ENCODE results near the gene HNRNPH2. TPM values are rescaled to one million over a fixed set of nuclear protein-coding genes. Genes with fewer than 3 reads are reported as not detected.

HNRNPH2 gene
- total and polyA plus RNA-seq, 9 of the 15 experiments (the other 6 are each of a cell fraction or from before 2014, with no cell fraction given), result 40.0 to 130 (median 60.3) TPM

Other genes starting within 250 kb of the HNRNPH2 start
Only the 7 nearest of the 10 such genes appear.
- not detected in 2 replicates for gene TAF7L, start 116.9 kb upstream of the HNRNPH2 start, total RNA-seq (2014; rRNA removed)
- not detected in 2 replicates for gene TAF7L, start 116.9 kb upstream of the HNRNPH2 start, total RNA-seq (2014; rRNA removed; fragmentation: Illumina TruSeq; extraction: Trizol)
- gene TAF7L, start 116.9 kb upstream of the HNRNPH2 start, total RNA-seq (2015; rRNA removed; fragmentation: Illumina TruSeq; extraction: Trizol), result not detected in 2 replicates
- not detected in 2 replicates for gene TAF7L, start 116.9 kb upstream of the HNRNPH2 start, total RNA-seq (2021)
- gene TAF7L, start 116.9 kb upstream of the HNRNPH2 start, polyA plus RNA-seq (2011; rRNA removed), result 0.07 and 0.11 TPM in 2 replicates
- gene TAF7L, start 116.9 kb upstream of the HNRNPH2 start, polyA plus RNA-seq (2014; fragmentation: Illumina TruSeq; extraction: Trizol), result 0.12 TPM in 1 of 2 replicates, not detected in the other
- gene TAF7L, start 116.9 kb upstream of the HNRNPH2 start, polyA plus RNA-seq (2014; fragmentation: Nextera tagmentation; extraction: Ambion mirVana), result under 1 TPM in 1 of 2 experiments, not detected in 1; 0.07 TPM
- 0.07 and 0.42 TPM in 2 replicates for gene TAF7L, start 116.9 kb upstream of the HNRNPH2 start, polyA plus RNA-seq (2014; rRNA removed)
- 10.0 and 10.9 TPM in 2 replicates for gene TIMM8A, start 59.5 kb upstream of the HNRNPH2 start, total RNA-seq (2014; rRNA removed)
- 32.4 and 33.2 TPM in 2 replicates for gene TIMM8A, start 59.5 kb upstream of the HNRNPH2 start, total RNA-seq (2014; rRNA removed; fragmentation: Illumina TruSeq; extraction: Trizol)
- gene TIMM8A, start 59.5 kb upstream of the HNRNPH2 start, total RNA-seq (2015; rRNA removed; fragmentation: Illumina TruSeq; extraction: Trizol), result 23.1 and 23.3 TPM in 2 replicates
- 46.2 and 48.8 TPM in 2 replicates for gene TIMM8A, start 59.5 kb upstream of the HNRNPH2 start, total RNA-seq (2021)
- 24.6 and 32.1 TPM in 2 replicates for gene TIMM8A, start 59.5 kb upstream of the HNRNPH2 start, polyA plus RNA-seq (2011; rRNA removed)
- gene TIMM8A, start 59.5 kb upstream of the HNRNPH2 start, polyA plus RNA-seq (2014; fragmentation: Illumina TruSeq; extraction: Trizol), result 38.2 and 44.4 TPM in 2 replicates
- 100 to 1,000 TPM; 132 TPM for gene TIMM8A, start 59.5 kb upstream of the HNRNPH2 start, polyA plus RNA-seq (2014; fragmentation: Nextera tagmentation; extraction: Ambion mirVana)
- 41.1 and 47.6 TPM in 2 replicates for gene TIMM8A, start 59.5 kb upstream of the HNRNPH2 start, polyA plus RNA-seq (2014; rRNA removed)
- gene BTK, start 22.0 kb upstream of the HNRNPH2 start, total RNA-seq (2014; rRNA removed), result 35.4 and 39.9 TPM in 2 replicates
- gene BTK, start 22.0 kb upstream of the HNRNPH2 start, total RNA-seq (2014; rRNA removed; fragmentation: Illumina TruSeq; extraction: Trizol), result 67.5 and 78.1 TPM in 2 replicates
- 57.0 and 59.0 TPM in 2 replicates for gene BTK, start 22.0 kb upstream of the HNRNPH2 start, total RNA-seq (2015; rRNA removed; fragmentation: Illumina TruSeq; extraction: Trizol)
- gene BTK, start 22.0 kb upstream of the HNRNPH2 start, total RNA-seq (2021), result 46.8 and 59.3 TPM in 2 replicates
- gene BTK, start 22.0 kb upstream of the HNRNPH2 start, polyA plus RNA-seq (2011; rRNA removed), result 87.2 and 93.4 TPM in 2 replicates
- gene BTK, start 22.0 kb upstream of the HNRNPH2 start, polyA plus RNA-seq (2014; fragmentation: Illumina TruSeq; extraction: Trizol), result 78.0 and 82.4 TPM in 2 replicates
- gene BTK, start 22.0 kb upstream of the HNRNPH2 start, polyA plus RNA-seq (2014; fragmentation: Nextera tagmentation; extraction: Ambion mirVana), result 10 to 100 TPM; 14.9 to 76.4 TPM
- gene BTK, start 22.0 kb upstream of the HNRNPH2 start, polyA plus RNA-seq (2014; rRNA removed), result 65.2 TPM in 2 replicates
- gene RPL36A, start 17.2 kb upstream of the HNRNPH2 start, total RNA-seq (2014; rRNA removed), result 1,374 and 2,621 TPM in 2 replicates
- 3,520 and 3,818 TPM in 2 replicates for gene RPL36A, start 17.2 kb upstream of the HNRNPH2 start, total RNA-seq (2014; rRNA removed; fragmentation: Illumina TruSeq; extraction: Trizol)
- 3,031 and 3,209 TPM in 2 replicates for gene RPL36A, start 17.2 kb upstream of the HNRNPH2 start, total RNA-seq (2015; rRNA removed; fragmentation: Illumina TruSeq; extraction: Trizol)
- 412 and 461 TPM in 2 replicates for gene RPL36A, start 17.2 kb upstream of the HNRNPH2 start, total RNA-seq (2021)
- 4,008 and 4,383 TPM in 2 replicates for gene RPL36A, start 17.2 kb upstream of the HNRNPH2 start, polyA plus RNA-seq (2011; rRNA removed)
- gene RPL36A, start 17.2 kb upstream of the HNRNPH2 start, polyA plus RNA-seq (2014; fragmentation: Illumina TruSeq; extraction: Trizol), result 3,410 and 3,967 TPM in 2 replicates
- 1,000 to 10,000 TPM; 2,383 to 2,855 TPM for gene RPL36A, start 17.2 kb upstream of the HNRNPH2 start, polyA plus RNA-seq (2014; fragmentation: Nextera tagmentation; extraction: Ambion mirVana)
- gene RPL36A, start 17.2 kb upstream of the HNRNPH2 start, polyA plus RNA-seq (2014; rRNA removed), result 4,212 and 4,539 TPM in 2 replicates
- 41.7 and 46.5 TPM in 2 replicates for gene GLA, start 297 bp upstream of the HNRNPH2 start, total RNA-seq (2014; rRNA removed)
- gene GLA, start 297 bp upstream of the HNRNPH2 start, total RNA-seq (2014; rRNA removed; fragmentation: Illumina TruSeq; extraction: Trizol), result 68.9 and 75.2 TPM in 2 replicates
- 54.2 and 57.2 TPM in 2 replicates for gene GLA, start 297 bp upstream of the HNRNPH2 start, total RNA-seq (2015; rRNA removed; fragmentation: Illumina TruSeq; extraction: Trizol)
- gene GLA, start 297 bp upstream of the HNRNPH2 start, total RNA-seq (2021), result 54.0 and 56.5 TPM in 2 replicates
- gene GLA, start 297 bp upstream of the HNRNPH2 start, polyA plus RNA-seq (2011; rRNA removed), result 101 and 118 TPM in 2 replicates
- 65.2 and 73.8 TPM in 2 replicates for gene GLA, start 297 bp upstream of the HNRNPH2 start, polyA plus RNA-seq (2014; fragmentation: Illumina TruSeq; extraction: Trizol)
- 100 to 1,000 TPM; 137 to 146 TPM for gene GLA, start 297 bp upstream of the HNRNPH2 start, polyA plus RNA-seq (2014; fragmentation: Nextera tagmentation; extraction: Ambion mirVana)
- gene GLA, start 297 bp upstream of the HNRNPH2 start, polyA plus RNA-seq (2014; rRNA removed), result 72.9 and 77.0 TPM in 2 replicates
- 0.04 TPM in 1 of 2 replicates, not detected in the other for gene ARMCX4, start 77.2 kb downstream of the HNRNPH2 start, total RNA-seq (2014; rRNA removed)
- gene ARMCX4, start 77.2 kb downstream of the HNRNPH2 start, total RNA-seq (2014; rRNA removed; fragmentation: Illumina TruSeq; extraction: Trizol), result not detected in 2 replicates
- gene ARMCX4, start 77.2 kb downstream of the HNRNPH2 start, total RNA-seq (2015; rRNA removed; fragmentation: Illumina TruSeq; extraction: Trizol), result not detected in 2 replicates
- gene ARMCX4, start 77.2 kb downstream of the HNRNPH2 start, total RNA-seq (2021), result 0.04 and 0.11 TPM in 2 replicates
- gene ARMCX4, start 77.2 kb downstream of the HNRNPH2 start, polyA plus RNA-seq (2011; rRNA removed), result not detected in 2 replicates
- gene ARMCX4, start 77.2 kb downstream of the HNRNPH2 start, polyA plus RNA-seq (2014; fragmentation: Illumina TruSeq; extraction: Trizol), result not detected in 2 replicates
- gene ARMCX4, start 77.2 kb downstream of the HNRNPH2 start, polyA plus RNA-seq (2014; fragmentation: Nextera tagmentation; extraction: Ambion mirVana), result not detected
- gene ARMCX4, start 77.2 kb downstream of the HNRNPH2 start, polyA plus RNA-seq (2014; rRNA removed), result 0.05 TPM in 1 of 2 replicates, not detected in the other
- gene ARMCX1, start 142.3 kb downstream of the HNRNPH2 start, total RNA-seq (2014; rRNA removed), result 0.64 and 0.69 TPM in 2 replicates
- gene ARMCX1, start 142.3 kb downstream of the HNRNPH2 start, total RNA-seq (2014; rRNA removed; fragmentation: Illumina TruSeq; extraction: Trizol), result 0.38 and 0.58 TPM in 2 replicates
- gene ARMCX1, start 142.3 kb downstream of the HNRNPH2 start, total RNA-seq (2015; rRNA removed; fragmentation: Illumina TruSeq; extraction: Trizol), result 0.51 and 0.53 TPM in 2 replicates
- gene ARMCX1, start 142.3 kb downstream of the HNRNPH2 start, total RNA-seq (2021), result 0.38 and 0.44 TPM in 2 replicates
- gene ARMCX1, start 142.3 kb downstream of the HNRNPH2 start, polyA plus RNA-seq (2011; rRNA removed), result 0.10 and 0.32 TPM in 2 replicates
- gene ARMCX1, start 142.3 kb downstream of the HNRNPH2 start, polyA plus RNA-seq (2014; fragmentation: Illumina TruSeq; extraction: Trizol), result 0.54 and 0.62 TPM in 2 replicates
- under 1 TPM; 0.13 to 0.17 TPM for gene ARMCX1, start 142.3 kb downstream of the HNRNPH2 start, polyA plus RNA-seq (2014; fragmentation: Nextera tagmentation; extraction: Ambion mirVana)
- 0.53 and 0.70 TPM in 2 replicates for gene ARMCX1, start 142.3 kb downstream of the HNRNPH2 start, polyA plus RNA-seq (2014; rRNA removed)

Data from K562 (cell line).